Fibroblast of peridontal ligament (primary cell): ENCODE measurements around the gene TMEM107.

Source experiments
- DNase-seq: peaks from one replicate; pipeline ENCODE4 v3.0.0-alpha.2; 2010; ENCODE audit errors: extremely low read depth

Gene TMEM107

DNA sequence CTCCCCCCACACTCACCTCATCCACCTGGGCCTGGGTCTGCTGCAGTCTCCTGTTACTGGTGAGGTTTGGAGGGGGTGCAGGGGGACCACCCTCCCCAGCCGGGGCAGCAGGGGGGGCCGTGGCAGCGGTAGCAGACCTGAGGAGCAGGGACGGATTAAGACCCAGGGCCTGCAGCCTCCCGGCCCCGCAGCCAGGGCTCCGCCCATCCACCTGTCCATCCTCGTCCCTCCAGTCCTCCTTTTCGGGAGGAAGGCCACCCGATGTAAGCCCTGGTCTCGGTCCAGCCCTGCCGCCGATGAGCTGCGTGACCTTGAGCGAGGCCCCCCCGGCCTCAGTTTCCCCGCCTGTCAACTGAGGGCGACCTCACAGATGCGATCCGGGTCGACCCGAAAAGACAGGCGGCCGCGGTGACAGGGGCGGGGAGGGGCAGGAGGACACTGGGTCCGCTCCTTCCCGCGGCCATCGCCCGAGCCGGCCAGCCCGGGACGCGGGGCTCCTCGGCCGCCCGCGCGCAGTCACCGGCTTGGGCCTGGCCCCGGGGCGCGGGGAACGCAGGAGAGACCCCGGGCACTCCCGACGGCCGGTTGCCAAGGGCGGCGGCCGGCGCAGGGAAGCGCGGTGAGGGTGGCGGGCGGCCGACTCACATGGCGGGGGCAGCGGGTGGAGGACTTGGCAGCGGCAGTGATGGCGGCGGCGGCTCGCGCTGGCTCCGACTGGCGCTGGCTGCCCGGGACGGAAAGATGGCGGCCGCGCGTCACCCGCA lies 13.8 kb downstream of the TMEM107 start, which contains the start of gene VAMP2:
TSS of gene VAMP2 (minus strand) at position 716 of the 764 bp plus-strand sequence. CDS start at position 647, 69 bp downstream.
- DNase-seq = peak; percentile 50

- DNase-seq = no peak
Measured at GRCh38 chr17:8161289-8162232, 14.6 kb downstream of the TMEM107 start.

DNA sequence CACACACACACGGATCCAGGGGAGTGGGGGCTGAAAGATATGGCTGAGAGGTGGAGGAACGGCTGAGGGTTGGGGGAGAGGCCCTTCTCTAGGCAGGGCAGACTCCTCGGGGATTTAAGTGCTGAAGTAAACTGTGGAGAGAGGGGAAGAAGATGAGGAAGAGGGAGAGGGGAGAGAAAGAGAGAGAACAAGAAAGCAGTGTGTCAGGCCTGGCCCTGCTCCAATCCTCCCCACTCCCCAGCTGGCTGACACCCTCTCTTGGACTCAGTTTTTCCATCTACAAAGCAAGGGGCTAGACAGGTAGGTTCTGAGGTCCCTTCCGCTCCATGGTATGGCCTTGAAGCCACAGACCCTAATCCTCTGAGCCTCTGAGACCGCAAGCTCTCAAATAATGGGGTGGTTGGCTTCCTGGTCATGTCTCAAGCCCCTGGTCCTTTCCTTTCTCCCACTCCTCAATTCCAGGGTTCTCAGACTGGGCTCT lies 15.4 kb downstream of the TMEM107 start:
- no peak for DNase-seq

DNA sequence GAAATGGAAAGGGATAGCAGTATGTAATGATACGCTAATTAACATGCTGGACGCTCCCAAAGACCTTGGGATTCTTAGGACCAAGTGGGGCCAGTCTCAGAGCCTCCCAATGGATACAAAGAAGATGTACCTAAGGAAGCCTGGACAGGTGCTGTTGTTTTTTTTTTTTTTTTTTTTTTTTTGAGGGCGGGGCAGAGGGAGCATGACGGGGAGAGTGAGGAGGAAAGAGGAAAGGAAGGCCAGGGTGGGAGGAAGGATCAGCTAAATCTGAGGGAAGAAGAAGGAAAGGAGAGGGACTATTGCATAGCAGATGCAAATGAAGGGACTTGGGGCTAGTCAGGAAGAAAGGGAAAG lies 16.0 kb downstream of the TMEM107 start:
- DNase-seq = no peak

- DNase-seq = no peak
Measured at GRCh38 chr17:8159459-8160223, 16.5 kb downstream of the TMEM107 start.

- DNase-seq = no peak
Measured at GRCh38 chr17:8159032-8159400, 17.2 kb downstream of the TMEM107 start.

- peak; percentile 92 for DNase-seq
Measured at GRCh38 chr17:8158267-8159031, 17.7 kb downstream of the TMEM107 start.

- peak; percentile 100 for DNase-seq
Measured at GRCh38 chr17:8156246-8156992, 19.8 kb downstream of the TMEM107 start.

GRCh38 chr17:8155996-8156245 lies 20.3 kb downstream of the TMEM107 start:
- no peak for DNase-seq

GRCh38 chr17:8155231-8155995 lies 20.8 kb downstream of the TMEM107 start:
- DNase-seq = peak; percentile 40

DNA sequence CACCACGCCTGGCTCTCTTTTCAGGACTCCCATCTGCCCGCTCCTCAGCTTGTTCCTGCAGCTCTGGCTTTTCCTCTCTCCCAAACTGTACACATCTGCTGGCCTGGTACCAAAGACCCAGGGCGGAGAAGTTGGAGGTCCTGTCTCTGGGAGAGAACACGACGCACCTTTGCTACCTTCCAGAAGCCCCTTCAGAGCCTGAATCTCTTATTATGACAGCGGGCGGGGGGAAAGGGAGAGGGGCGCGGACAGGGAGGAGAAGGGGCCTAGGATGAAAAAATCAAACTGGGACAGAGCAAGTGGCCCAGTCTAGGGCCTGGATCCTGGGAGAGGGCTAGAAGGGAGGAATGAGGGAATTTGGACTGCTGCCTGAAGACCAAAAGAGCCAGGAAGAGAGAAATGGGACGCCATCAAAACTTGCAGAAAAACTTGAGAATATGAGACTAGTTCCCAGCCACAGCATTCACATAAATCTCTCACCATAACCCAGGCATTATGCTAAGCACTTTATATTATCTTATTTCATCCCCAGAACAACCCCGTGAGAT lies 21.5 kb downstream of the TMEM107 start:
- DNase-seq = peak; percentile 24

DNA sequence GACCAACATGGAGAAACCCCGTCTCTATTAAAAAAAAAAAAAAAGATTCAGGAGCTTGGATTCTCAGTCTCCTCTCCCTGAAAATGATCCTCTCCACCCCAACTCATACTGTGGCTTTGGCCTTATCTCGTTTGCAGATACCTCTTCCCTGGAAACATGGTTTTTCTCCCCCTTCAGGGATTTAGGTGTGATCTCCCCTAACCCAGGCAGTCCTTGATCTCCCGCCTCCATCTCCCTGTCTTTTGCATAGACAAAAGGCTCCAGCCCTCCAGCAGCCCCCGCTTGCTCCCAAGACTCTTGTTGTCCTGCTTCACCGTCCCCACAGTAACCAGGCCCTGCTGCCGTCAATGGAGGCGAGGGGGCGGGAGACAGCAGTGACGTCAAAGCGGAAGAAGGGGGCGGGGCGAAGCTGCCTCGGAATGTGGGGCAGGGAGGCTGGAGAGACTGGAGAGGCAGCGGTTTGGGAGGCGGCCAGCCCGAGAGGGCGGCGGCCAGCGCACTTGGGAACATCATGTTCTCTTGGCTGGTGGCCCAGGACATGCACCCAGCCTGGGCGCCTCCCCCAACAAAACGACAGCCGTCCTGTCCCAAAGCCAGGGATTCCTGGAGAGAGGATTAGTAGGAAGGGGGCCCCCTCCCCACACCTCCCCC lies 22.1 kb downstream of the TMEM107 start:
- DNase-seq = peak; percentile 99

- peak; percentile 95 for DNase-seq
Measured at GRCh38 chr17:8153525-8153956, 22.6 kb downstream of the TMEM107 start.

DNA sequence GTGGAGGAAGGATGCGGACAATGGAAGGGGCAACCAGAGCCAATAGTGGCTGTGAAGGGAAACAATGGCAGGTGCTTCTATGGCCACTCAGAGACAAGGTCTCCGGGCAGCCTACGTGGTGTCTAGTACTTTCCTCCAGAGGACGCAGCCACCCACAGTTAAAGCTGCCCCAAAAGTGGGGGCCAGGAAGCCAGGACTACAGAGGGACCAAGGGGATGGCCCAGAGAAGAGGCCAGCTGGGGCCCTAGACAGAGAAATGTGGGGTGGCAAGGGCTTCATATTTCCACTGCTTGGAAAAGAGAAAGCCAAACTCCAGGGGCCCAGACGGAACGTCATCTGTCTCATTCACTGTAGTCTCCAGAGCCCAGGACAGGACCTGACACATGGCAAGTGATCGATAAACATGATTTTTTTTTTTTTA lies 23.1 kb downstream of the TMEM107 start:
- no peak for DNase-seq

GRCh38 chr17:8152112-8152775 lies 23.9 kb downstream of the TMEM107 start, which contains the start of gene PER1:
PER1 (minus strand) TSS chr17:8152404; CDS start chr17:8150706, 1,698 bp downstream.
- peak; percentile 87 for DNase-seq

- DNase-seq = peak; percentile 83
Measured at GRCh38 chr17:8151641-8152111, 24.5 kb downstream of the TMEM107 start.

DNA sequence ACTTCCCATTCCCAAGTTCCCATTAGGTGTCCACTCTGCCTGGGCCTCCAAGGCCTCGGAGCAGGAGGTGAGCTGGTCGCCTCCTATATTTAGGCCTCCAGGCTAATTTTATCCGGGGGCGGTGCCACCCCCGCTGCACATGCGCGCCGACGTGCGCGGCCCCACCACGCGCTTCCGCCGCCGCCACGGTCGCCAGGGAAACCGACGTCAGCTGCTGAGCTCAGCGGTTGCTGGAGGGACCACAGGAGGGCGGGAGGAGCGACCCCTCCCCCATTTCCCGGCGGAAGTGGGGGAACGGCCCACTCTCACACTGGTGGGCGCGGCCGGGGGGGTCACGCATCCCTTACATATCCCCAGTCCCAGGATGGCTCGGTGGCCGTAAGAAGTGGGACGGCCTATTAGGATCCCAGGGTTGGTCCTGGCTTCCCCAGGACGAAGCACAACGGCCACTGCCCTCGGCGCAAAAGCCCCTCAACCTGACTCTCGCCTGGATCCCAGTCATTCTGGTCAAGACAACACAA lies 25.0 kb downstream of the TMEM107 start:
- DNase-seq = peak; percentile 85
